HepG2 (cell line): Measurements from ENCODE around the gene OSBP. TPM values are rescaled to one million over a fixed set of nuclear protein-coding genes. Genes with fewer than 3 reads are reported as not detected.
"Not testable (repeated sequence)": the region's sequence is repeated elsewhere in the genome, so short reads cannot be mapped to it uniquely, and the experiment has no call there.

Source experiments
- ATAC-seq: fragments of 200-7000 bp; cut with Tn5 transposase; 3 replicates; pipeline ENCODE4 v1.9.1; 2020; ENCODE audit warnings: mild to moderate bottlenecking, moderate library complexity
- BruUV-seq: library from RNA; stranded (reverse); fragments of 400-500 nt; replicated peaks from 2 replicates; lab custom pipeline; 2021; lab: Mats Ljungman, UMichigan
- CTCF ChIA-PET: fragments of 300-600 bp; formaldehyde crosslinking; extraction: SDS; loops from one replicate; lab custom pipeline; 2021; ENCODE audit warnings: low total read pairs, inconsistent platforms, low intra/inter-chr PET ratio; lab: Yijun Ruan, JAX
- POLR2A ChIA-PET: fragments of 350-600 bp; sonication (Branson Sonifier 250); formaldehyde crosslinking; loops from one replicate; lab custom pipeline; 2020; ENCODE audit warnings: antibody characterized with exemption, inconsistent platforms; lab: Yijun Ruan, JAX
- DNase-seq: peaks from one replicate; pipeline ENCODE4 v3.0.0-alpha.2; 2015; ENCODE audit warnings: low spot score
- FAIRE-seq: peaks from 3 replicates; lab custom pipeline; 2011; peaks lifted over from hg19 to GRCh38; lab: Jason Lieb, UNC
- H2AFZ ChIP-seq: one replicate; pipeline ENCODE4 v1.6.1; 2011; ENCODE audit warnings: low read length, inconsistent platforms
- H3K27ac ChIP-seq: fragments of 300-600 bp; 3 replicates; pipeline ENCODE4 v1.8.0; 2011; ENCODE audit warnings: mixed run types, mild to moderate bottlenecking, mixed read lengths, low read length, inconsistent platforms; ENCODE audit not compliant: insufficient read depth; ENCODE audit errors: extremely low read length
- H3K27me3 ChIP-seq, 2 experiments: fragments of 200-600 bp in 1 of 2; 2 replicates in 1 of 2; 3 replicates in 1 of 2; pipeline versions ENCODE4 v1.6.0 to v1.8.0; 2011; ENCODE audit warnings: low read length in 2 of 2, mild to moderate bottlenecking in 2 of 2, moderate library complexity in 2 of 2, inconsistent platforms in 1 of 2; ENCODE audit not compliant: insufficient read depth in 2 of 2, control insufficient read depth in 1 of 2
- H3K36me3 ChIP-seq, 2 experiments: fragments of 200-600 bp in 1 of 2; replicated peaks in 1 of 2; 2 replicates in 1 of 2; 3 replicates in 1 of 2; pipeline versions ENCODE4 v1.5.1 to v1.8.0; 2011; ENCODE audit warnings: low read length in 2 of 2, inconsistent platforms in 1 of 2; ENCODE audit not compliant: insufficient read depth in 2 of 2, control insufficient read depth in 1 of 2
- H3K4me1 ChIP-seq: 2 replicates; pipeline ENCODE4 v1.5.1; 2012; ENCODE audit warnings: low read length, inconsistent platforms; ENCODE audit not compliant: insufficient read depth
- H3K4me2 ChIP-seq: 2 replicates; pipeline ENCODE4 v1.6.0; 2011; ENCODE audit warnings: low read depth, low read length, inconsistent platforms
- H3K4me3 ChIP-seq, 3 experiments: fragments of 200-600 bp in 1 of 3; sonication (generic), shearing (Covaris generic) in 1 of 3; replicated peaks in 1 of 3; 2 replicates each; pipeline ENCODE4 v1.5.1; 2011 to 2016; ENCODE audit warnings: low read length in 3 of 3, inconsistent platforms in 2 of 3, low read depth in 2 of 3, mild to moderate bottlenecking in 2 of 3, control low read depth in 1 of 3, mixed read lengths in 1 of 3; ENCODE audit not compliant: insufficient read depth in 1 of 3
- H3K79me2 ChIP-seq: one replicate; pipeline ENCODE4 v1.6.1; 2011; ENCODE audit warnings: low read length, inconsistent platforms; ENCODE audit not compliant: insufficient read depth
- H3K9ac ChIP-seq: 2 replicates; pipeline ENCODE4 v1.6.0; 2011; ENCODE audit warnings: mild to moderate bottlenecking, low read depth, low read length, inconsistent platforms; ENCODE audit not compliant: insufficient read depth
- H3K9me3 ChIP-seq: 2 replicates; pipeline ENCODE4 v1.5.1; 2012; ENCODE audit warnings: mild to moderate bottlenecking, low read length
- H4K20me1 ChIP-seq: 2 replicates; pipeline ENCODE4 v1.6.0; 2011; ENCODE audit warnings: inconsistent platforms, mild to moderate bottlenecking, low read length, moderate library complexity; ENCODE audit not compliant: insufficient read depth
- BRD4 ChIP-seq: sonication (generic); formaldehyde crosslinking; IDR thresholded peaks from 2 replicates; pipeline ENCODE4 v1.4.0; 2020; ENCODE audit warnings: missing genetic modification reagents
- GZF1 ChIP-seq: sonication (generic); formaldehyde crosslinking; IDR thresholded peaks from 2 replicates; pipeline ENCODE4 v1.5.1; 2020; ENCODE audit warnings: mild to moderate bottlenecking, missing genetic modification reagents
- ZNF292 ChIP-seq: sonication (generic); formaldehyde crosslinking; IDR thresholded peaks from 2 replicates; pipeline ENCODE4 v1.8.1; 2022; ENCODE audit warnings: mild to moderate bottlenecking, low read depth, missing genetic modification reagents, borderline replicate concordance
- ZNF704 ChIP-seq: sonication (generic); formaldehyde crosslinking; IDR thresholded peaks from 2 replicates; pipeline ENCODE4 v1.8.1; 2023; ENCODE audit warnings: mild to moderate bottlenecking, inconsistent platforms, moderate library complexity, missing genetic modification reagents, borderline replicate concordance
- WGBS: methylation state at CpG from one replicate; pipeline ENCODE4 v1.1.6; 2017; ENCODE audit warnings: low lambda C conversion rate; 5-methylcytosine and 5-hydroxymethylcytosine counted together
- in situ Hi-C: cut with HindIII; loops from 2 replicates; pipeline ENCODE4 v1.10.0; 2017; ENCODE audit warnings: low pct_unique_long_range_greater_than_20kb; ENCODE audit not compliant: extremely low pct_ligation_motif_present
- intact Hi-C: fragments of 100-400 bp; cut with micrococcal nuclease; formaldehyde crosslinking; loops from one replicate; pipeline ENCODE4 v1.10.0; 2022; ENCODE audit not compliant: unreplicated experiment
- polyA plus RNA-seq, 8 experiments: library from polyadenylated mRNA; depleted of rRNA in 3 of 8; stranded (reverse) in 7 of 8; unstranded in 1 of 8; fragments of >200 nt; fragmentation: Illumina TruSeq in 4 of 8; extraction: Trizol in 4 of 8; gene quantifications; 2 replicates each; pipeline versions ENCODE4 v1.2.1 to v1.2.3, GENCODE V29; 2011 to 2016; ENCODE audit warnings: low read depth in 4 of 8, missing spikeins in 1 of 8, mixed read lengths in 1 of 8; ENCODE audit not compliant: insufficient read depth in 1 of 8
- total RNA-seq, 5 experiments: library from RNA; depleted of rRNA; stranded (reverse); fragments of >200 nt; fragmentation: Illumina TruSeq; extraction: Trizol; gene quantifications; 2 replicates each; pipeline ENCODE4 v1.2.3, GENCODE V29; 2016; ENCODE audit warnings: low read depth in 1 of 5

The OSBP gene
- total and polyA plus RNA-seq, 2 of the 13 experiments (the other 11 are each of a cell fraction or from before 2014, with no cell fraction given), result 12.1 to 13.5 TPM

GRCh38 chr11:59548309-59548656 is 67.3 kb downstream of the OSBP start (continued):
- TF ChIP-seq ZNF704 (CRISPR knock-in tag) (no peak), GZF1 (CRISPR knock-in tag) (no peak), ZNF292 (CRISPR knock-in tag) (no peak), BRD4 (CRISPR knock-in tag) (no peak)

GRCh38 chr11:59547605-59548308 is 67.8 kb downstream of the OSBP start:
- WGBS, result 73% methylated on average over 5 of the region's 5 CpGs
- H3K27me3 ChIP-seq, H4K20me1 ChIP-seq, in situ Hi-C loops, H3K4me2 ChIP-seq, H3K27ac ChIP-seq, H3K36me3 ChIP-seq, CTCF ChIA-PET, DNase-seq, H3K79me2 ChIP-seq, H3K9me3 ChIP-seq, intact Hi-C loops, H3K9ac ChIP-seq, ATAC-seq, H3K4me3 ChIP-seq, FAIRE-seq, BruUV-seq, H2AFZ ChIP-seq: not testable (repeated sequence)
- POLR2A ChIA-PET, result interaction anchor here (2.8 kb wide), 1 partner anchor 122 kb away, joined by 15 read pairs; the partner anchor contains the start of gene PATL1
- H3K4me1 ChIP-seq, result peaks cover 14% of the 10 kb centered on the region
